GM10847 (cell line): Measurements from ENCODE around the gene FAHD1.

Experiments used
- POLR2A ChIP-seq: IDR thresholded peaks from 2 replicates; pipeline ENCODE4 v1.6.1; 2011; ENCODE audit not compliant: insufficient read length; ENCODE audit errors: extremely low read depth

The FAHD1 gene

DNA sequence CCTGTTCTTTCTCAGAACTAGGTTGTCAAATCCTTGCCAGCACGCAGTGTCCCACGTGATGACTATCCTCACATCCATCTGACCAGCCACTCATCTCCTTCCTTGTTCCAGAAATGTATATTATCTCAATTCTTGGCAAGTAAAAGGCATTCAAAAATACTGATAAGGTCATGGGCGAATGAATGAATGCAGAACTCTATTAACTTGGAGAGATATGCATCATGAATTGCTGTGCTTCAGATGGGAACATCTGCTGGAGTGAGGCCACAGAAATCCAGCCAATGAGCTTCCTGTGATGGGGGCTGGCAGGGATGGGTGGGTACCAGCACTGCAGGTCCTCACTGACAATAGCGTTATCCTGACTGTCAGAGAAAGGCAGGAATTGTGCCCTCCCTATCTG is 19.0 kb downstream of the FAHD1 start:
- no peak for TF ChIP-seq POLR2A

DNA sequence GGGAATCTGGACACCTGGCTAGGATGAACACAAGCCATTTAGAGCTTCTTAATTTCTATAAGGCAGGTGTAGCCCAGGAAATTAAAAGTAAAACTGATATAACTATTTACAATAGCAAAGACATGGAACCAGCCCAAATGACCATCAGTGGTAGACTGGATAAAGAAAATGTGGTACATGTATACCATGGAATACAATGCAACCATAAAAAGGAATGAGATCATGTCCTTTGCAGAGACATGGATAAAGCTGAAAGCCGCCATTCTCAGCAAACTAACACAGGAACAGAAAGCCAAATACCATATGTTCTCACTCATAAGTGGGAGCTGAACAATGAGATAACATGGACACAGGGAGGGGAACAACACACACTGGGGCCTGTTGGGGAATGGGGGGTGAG is 19.4 kb downstream of the FAHD1 start:
- TF ChIP-seq POLR2A, result no peak

DNA sequence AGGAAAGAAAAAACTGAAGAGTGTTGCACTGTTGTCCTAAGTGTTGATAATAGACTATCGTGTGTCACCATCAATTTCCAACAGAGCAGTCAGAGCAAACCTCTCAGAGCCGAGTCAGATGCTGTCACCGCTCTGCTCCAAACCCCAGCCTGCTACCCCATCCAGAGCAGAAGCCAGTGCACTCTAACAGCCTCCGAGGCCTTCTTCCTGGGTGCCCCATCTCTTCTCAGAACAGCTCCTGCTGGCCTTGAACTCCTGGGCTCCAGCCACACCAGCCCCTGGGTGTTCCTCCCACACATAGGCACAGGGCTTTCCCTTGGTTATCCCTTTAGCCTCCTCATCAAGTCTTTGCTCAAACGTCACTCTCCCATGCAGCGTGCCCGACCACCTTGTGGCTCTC is 24.0 kb downstream of the FAHD1 start:
- no peak for TF ChIP-seq POLR2A

DNA sequence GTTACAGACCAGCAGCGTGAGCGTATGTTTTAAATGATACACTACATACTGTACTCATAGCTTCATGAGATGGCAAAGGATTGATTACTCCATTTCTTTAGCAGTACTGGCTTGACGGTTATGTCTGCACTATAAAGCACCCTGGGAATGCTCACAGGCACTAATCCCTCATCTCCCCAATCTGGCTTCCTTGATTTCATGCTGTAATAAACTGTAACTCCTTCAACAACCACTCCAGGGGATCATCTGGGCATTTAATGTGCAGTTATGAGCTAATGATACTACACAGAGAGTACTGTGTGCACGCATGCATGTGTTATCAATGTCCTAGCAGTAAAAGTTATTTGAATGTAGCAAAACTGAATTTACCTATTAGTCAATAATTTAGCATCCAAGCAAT is 24.8 kb downstream of the FAHD1 start:
- TF ChIP-seq POLR2A, result no peak

DNA sequence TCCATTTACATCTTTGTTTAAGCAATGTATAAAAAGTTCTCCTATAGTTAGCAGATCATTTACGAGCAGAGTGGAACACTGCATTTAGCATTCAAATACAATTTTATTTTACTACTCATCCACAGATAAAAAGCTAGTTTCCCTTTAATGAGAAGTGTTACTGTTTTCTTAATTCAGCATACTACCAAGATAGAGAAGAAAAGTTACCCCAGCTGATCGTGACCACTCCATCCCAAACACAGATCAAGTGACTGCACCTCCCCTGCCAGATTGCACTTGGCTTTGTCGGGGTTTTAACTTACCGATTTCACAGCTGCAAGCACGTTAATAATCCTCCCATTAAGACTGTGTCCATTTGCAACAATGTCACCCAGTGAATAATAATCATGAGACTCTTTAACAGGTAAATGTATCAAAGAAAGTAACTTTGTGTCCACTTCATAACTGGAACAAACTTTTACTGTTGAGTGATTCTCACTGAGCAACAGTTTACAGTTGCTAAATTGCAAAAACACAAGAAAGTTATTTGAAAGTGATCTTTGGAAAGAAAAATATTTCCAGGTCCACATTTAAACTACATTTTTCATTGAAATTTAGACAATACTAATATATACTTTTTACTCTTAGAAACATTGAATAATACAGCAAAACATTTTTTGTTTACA is 30.6 kb downstream of the FAHD1 start:
- no peak for TF ChIP-seq POLR2A

DNA sequence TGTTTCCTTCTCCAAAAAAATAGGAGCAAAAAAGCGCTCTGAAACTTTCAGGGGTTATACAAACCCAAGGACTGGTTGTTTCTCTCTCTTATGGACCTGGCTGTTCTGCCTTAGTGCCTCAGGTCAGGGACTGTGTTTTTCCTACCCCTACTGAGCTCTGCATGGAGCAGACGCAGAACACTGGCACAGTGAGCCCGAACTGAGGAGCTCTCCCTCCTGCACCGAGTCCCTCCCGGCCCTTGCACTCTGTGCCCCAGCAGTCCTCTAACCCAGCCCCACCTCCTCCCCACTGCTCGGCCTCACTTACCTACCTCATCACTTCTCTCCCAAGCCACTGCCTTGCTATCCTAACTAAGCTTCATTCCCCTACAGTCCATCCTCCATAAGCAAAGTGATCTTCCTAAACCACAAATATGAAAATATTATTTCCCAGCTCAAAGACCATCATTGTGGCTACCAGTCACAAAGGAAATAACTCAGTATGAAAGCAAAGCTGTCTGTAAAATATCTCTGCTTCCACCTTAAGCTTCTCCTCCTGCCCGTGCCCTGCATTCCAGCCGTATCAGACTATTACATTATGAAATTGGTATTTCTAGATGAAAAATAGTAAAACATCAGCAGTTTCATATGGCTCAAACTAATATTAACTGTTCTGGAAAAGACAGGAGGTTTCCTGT is 31.3 kb downstream of the FAHD1 start:
- no peak for TF ChIP-seq POLR2A

DNA sequence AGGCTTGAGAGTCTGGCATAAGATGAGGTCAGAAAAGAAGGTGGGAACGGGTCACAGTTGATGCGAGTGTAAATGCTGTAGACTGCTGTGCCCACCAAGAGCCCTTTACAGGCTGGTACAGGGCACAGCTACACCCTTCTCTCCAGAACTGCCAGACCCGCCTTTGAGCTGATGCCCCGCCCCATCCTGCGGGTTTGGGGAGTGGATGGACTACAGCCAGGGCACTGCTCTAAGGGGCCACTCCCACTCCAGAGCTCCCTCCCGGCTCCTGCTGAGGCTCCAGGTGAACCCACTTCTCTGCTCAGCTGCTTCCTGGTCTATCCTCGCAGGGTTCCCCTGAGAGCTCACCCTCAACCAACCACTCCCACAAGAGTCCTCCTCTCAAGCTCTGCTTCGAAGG is 32.6 kb downstream of the FAHD1 start:
- no peak for TF ChIP-seq POLR2A

DNA sequence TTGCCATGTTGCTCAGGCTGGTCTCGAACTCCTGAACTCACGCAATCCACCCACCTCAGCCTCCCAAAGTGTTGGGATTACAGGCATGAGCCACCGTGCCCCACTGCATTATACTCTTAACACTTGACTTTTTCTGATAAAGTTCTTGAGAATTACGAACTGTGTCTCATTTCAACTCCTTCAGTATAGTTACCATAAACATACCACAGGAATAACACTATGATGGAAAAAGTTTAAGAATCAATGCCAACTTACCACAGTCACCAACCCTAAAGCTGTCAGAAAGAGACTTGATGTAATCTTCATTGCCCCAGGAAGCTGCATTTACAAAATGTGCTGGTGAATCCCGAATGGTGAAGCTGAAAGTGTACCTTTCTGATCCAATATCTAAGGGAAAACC is 34.7 kb downstream of the FAHD1 start:
- no peak for TF ChIP-seq POLR2A

DNA sequence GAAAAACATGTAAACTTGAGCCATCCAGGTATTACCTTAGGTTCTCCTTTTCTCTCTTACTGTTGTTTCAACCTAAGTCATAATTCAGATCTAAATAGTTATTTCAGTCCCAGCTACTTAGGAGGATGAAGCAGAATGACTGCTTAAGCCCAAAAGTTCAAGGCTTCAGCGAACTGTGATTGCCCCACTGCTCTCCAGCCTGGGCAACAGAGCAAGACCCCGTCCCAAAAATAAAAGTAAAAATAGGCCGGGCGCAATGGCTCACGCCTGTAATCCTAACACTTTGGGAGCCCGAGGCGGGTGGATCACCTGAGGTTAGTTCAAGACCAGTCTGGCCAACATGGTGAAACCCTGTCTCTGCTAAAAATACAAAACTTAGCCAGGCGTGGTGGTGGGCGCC is 35.4 kb downstream of the FAHD1 start:
- TF ChIP-seq POLR2A, result no peak

DNA sequence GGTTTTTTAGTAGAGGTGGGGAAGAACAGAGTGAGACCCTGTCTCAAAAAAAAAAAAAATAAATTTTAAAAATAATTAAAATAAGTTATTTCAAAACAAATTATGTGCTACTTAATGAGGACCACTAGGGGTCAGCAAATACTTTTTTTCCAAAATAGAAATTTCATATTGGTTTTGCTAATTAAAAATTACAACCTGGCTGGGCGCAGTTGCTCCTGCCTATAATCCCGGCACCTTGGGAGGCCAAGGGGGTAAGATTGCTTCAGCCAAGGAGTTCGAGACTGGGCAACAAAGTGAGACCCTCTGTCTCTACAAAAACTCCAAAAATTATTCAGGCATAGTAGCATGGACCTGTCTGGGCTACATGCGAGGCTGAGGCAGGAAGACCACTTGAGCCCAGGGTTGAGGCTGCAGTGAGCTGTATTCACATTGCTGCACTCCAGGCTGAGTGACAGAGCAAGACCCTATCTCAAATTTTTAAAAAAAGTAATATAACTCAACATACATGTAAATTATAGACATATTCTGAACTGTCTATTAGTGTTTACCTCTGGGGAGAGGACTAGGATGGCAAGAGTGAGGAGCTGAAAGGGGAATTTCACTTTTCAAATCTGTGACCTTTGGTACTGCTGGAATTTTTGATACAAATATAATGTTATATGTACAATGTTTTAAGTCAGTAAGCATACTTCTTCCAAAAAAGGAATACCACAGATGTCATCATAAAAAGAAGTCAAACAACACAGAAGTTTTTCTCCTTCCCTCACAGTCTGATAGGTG is 36.9 kb downstream of the FAHD1 start:
- TF ChIP-seq POLR2A, result no peak

DNA sequence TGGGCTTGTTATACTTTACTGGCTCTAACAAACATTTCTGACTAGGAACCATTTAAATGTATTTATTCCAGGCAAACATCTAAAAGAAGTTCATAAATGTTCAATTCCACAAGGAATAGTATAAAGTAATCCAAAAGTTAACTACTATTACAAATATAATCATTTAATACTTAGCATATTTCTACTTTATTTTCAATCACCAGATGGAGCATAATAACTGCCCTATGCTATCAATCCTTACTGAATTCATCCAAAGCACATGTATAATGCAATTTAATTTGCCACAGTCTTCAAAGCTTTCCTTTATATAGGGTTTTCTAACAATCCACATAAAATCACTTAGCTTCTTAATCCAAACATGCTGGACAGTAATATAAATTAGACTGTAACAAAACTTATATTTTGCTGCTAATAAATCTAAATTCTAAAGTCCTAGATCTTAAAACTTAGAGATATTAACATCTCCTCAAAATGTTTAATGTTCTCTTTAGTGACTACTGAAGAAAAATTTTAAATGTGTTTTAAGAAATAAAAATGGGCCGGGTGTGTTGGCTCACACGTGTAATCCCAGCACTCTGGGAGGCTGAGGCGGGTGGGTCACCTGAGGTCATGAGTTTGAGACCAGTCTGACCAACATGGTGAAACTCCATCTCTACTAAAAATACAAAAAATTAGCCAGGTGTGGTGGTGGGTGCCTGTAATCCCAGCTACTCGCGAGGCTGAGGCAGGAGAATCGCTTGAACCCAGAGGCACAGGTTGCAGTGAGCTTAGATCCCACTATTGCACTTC is 39.1 kb downstream of the FAHD1 start:
- TF ChIP-seq POLR2A, result no peak

DNA sequence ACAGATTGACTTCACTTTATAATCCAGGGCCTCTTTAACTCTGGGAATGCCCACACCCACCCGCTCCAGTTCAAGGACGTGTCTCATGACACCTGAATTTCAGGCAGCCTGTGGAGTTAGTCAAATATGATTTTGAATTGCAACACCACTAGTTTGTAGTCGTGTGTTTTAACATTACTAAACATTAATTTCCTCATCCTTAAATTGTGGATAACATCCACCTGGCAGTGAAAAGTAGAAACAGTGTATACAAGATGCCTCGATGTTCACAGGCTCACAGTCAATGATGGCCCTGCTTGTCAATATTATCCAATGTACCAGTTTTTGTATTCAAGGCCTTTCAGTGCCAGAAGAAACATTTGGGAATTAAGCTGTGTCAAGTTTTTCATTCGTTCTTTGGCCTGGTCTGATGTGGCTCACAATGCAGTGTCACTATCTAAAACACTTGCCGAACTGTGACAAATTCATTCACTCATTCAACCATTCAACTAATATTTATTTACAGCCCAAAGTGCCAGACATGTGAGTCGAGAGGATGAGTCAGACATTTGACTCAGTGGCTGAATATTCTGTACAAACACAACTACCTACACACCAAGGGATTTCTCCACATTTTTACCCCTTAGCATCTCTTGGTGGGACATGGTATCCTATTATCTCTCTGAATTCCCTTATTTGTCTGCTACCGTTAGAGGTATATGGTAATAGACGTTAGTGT is 43.5 kb downstream of the FAHD1 start:
- TF ChIP-seq POLR2A, result no peak

DNA sequence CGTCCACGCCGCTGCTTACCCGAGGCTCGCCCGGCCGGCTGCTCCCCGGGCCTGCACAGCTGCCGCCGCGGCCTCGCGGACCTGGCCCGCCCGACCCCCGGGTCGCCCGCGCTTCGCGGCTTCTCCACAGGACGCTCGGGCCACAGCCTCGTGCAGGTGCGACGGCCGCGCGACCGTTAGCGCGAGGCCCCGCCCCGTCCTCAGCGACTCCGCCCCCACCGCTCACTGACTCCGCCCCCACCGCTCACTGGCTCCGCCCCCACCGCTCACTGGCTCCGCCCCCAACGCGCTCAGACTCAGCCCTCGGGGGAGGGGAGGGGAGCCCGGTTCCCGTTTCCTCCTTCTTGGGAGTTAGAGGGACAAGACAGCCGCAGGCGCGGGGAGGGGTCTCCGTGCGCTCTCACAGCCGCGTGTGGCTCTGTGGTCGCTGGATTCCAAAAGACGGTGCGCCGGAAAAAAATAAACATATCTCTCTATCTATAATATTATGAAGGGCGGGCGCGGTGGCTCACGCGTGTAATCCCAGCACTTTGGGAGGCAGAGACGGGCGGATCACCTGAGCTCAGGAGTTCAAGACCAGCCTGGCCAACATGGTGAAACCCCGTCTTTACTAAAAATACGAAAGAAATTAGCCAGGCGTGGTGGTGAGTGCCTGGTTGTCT is 45.1 kb downstream of the FAHD1 start, which contains the start of gene MEIOB:
Gene MEIOB (minus strand): TSS at position 191 of the 662 bp plus-strand sequence. CDS start 3,989 bp downstream, outside the sequence.
- no peak for TF ChIP-seq POLR2A

DNA sequence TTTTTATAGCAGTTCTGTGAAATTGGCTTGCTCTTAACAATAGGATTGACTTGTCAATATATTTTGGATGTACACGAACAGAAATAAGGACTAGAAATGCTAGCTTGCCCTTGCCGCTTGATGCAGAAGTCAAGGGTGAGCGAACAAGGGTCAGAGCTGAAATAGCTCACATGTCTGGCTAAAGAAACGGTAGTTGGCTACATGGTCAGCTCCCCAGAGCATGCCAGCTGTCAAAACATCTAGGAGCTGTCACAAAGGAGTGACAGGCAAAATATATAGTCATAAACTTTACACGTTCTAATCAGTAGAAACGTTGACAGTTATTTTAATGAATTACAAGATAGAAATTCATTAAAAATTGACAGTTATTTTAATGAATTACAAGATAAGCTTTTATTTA is 47.8 kb downstream of the FAHD1 start:
- no peak for TF ChIP-seq POLR2A
